ENCODE results near the gene DAB2. TPM values are rescaled to one million over a fixed set of nuclear protein-coding genes. Genes with fewer than 3 reads are reported as not detected.
"Not testable (repeated sequence)": the region's sequence is repeated elsewhere in the genome, so short reads cannot be mapped to it uniquely, and the experiment has no call there.

DAB2 gene
- total RNA-seq, 1 donor from 2014 or later, result 164 TPM

DNA sequence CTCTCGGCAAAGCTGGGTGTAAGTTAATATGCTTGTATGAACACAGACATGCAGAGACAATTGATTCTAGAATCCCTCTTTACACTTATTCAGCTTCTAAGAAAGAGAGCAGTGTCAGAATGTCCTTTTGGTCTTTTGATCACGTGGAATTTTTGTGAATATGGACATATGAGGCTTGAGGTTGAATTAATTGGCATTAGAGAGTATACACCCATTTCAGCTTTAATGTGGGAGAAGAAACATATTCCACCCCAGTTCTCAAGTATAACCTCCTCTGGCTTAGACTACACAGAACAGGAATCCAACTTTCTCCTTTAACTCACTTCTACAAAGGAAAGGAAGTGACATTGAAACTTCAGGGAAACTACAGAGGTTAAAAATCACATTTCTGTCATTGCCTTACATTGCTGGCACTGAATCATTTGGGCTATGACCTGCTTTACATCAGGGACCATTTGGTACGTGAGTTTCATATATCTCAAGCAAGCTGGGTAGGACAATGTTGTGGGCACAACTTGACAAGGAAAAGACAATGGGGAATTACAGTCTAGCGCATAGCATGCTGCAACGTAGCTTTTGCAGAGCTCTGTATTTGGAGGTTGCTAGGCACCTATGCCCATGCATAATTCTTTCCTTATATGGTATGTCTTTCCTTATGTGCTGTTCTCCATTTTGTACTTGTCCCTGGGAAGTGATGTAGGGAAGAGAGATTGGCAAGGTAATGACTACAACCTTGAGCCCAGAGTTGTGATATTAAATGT is 19.5 kb downstream of the DAB2 start:
- TF ChIP-seq, protein P1, sequence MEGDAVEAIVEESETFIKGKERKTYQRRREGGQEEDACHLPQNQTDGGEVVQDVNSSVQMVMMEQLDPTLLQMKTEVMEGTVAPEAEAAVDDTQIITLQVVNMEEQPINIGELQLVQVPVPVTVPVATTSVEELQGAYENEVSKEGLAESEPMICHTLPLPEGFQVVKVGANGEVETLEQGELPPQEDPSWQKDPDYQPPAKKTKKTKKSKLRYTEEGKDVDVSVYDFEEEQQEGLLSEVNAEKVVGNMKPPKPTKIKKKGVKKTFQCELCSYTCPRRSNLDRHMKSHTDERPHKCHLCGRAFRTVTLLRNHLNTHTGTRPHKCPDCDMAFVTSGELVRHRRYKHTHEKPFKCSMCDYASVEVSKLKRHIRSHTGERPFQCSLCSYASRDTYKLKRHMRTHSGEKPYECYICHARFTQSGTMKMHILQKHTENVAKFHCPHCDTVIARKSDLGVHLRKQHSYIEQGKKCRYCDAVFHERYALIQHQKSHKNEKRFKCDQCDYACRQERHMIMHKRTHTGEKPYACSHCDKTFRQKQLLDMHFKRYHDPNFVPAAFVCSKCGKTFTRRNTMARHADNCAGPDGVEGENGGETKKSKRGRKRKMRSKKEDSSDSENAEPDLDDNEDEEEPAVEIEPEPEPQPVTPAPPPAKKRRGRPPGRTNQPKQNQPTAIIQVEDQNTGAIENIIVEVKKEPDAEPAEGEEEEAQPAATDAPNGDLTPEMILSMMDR (IDR thresholded peaks at IDR 0.05), result no peak
- DNase-seq, result no peak
- intact Hi-C loops (cut with DNase I), result no loop called here
- Histone ChIP-seq H3K36me3 (no peaks in the 10 kb centered on the region), H3K4me1 (peaks cover 51% of the 10 kb centered on the region), H3K4me3 (no peak overlapping the region), H3K9me3 (no peaks in the 10 kb centered on the region), H3K27me3 (ENCODE audit: low read depth) (no peaks in the 10 kb centered on the region), H3K27ac (no peak overlapping the region)
- ATAC-seq, result peak; percentile 26 to 35

DNA sequence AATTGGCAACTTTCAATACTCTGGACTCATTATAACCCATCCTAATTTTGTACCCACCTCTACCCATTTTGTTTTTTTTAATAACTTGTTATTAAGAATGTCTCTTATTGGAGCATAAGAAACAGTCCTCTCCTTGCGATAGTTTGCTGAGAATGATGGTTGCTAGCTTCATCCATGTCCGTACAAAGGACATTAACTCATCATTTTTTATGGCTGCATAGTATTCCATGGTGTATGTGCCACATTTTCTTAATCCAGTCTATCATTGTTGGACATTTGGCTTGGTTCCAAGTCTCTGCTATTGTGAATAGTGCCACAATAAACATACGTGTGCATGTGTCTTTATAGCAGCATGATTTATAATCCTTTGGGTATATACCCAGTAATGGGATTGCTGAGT is 21.0 kb downstream of the DAB2 start:
- H3K27ac ChIP-seq; ATAC-seq; H3K27me3 ChIP-seq (ENCODE audit: low read depth); H3K4me3 ChIP-seq; intact Hi-C loops (cut with DNase I); H3K9me3 ChIP-seq; DNase-seq; H3K36me3 ChIP-seq: not testable (repeated sequence)
- H3K4me1 ChIP-seq, result peaks cover 51% of the 10 kb centered on the region

DNA sequence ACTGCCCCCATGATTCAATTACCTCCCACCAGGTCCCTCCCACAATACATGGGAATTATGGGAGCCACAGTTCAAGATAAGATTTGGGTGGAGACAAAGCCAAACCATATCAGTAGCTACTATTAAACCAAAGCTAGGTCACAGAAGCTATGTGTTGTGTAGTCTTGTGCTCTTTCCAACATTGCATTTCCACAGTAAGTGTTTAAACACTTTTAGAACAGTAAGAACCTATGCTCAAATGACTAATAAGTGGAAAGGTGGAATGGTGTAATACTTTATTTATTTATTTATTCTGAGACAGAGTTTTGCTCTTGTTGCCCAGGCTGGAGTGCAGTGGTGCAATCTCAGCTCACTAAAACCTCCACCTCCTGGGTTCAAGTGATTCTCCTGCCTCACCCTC is 22.6 kb downstream of the DAB2 start:
- H3K36me3 ChIP-seq; DNase-seq; H3K9me3 ChIP-seq; intact Hi-C loops (cut with DNase I); H3K27me3 ChIP-seq (ENCODE audit: low read depth); ATAC-seq; H3K27ac ChIP-seq; H3K4me3 ChIP-seq: not testable (repeated sequence)
- peaks cover 54% of the 10 kb centered on the region for H3K4me1 ChIP-seq

DNA sequence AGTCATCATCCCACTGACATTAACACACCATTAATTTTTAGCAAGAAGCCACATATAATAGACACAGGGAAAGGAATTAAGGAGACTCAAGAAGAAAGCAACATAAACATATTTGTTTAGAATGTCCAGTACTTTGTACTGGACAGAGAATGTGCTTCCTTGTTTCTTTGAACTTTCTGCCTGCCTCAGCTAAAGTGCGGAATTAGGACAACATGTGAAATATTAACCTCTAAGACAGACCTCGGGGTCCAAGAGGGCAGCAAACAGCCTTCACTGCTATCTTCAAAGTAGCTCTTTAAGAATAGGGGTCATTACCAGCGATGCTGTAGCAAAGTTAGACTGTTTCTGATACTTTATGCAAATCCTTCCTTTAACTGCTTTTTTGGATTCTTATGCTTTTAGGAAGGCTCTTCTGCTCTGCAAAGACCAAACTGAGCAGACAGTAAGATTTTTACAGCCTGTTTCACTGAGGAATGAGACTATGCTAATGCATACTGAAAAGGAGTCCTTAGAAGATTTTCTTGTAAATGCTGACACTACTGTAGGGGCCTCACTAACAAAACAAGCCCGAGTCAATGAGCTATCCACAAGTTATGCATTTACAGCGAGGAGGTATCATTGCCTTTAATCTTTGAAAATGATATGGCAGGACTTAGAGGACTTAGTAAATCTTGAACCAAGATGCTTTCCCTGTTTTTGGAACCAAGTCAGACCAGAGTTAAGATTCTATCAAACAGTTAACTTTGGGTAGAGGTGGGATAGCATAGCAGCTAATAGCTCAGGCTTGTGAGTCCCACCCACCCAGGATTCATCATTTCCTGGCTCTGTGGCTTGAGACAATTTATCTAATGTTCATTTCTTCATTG is 23.8 kb downstream of the DAB2 start:
- Histone ChIP-seq H3K27ac (peak overlapping the region; percentile 74), H3K4me1 (peaks cover 61% of the 10 kb centered on the region), H3K4me3 (no peak overlapping the region), H3K27me3 (ENCODE audit: low read depth) (no peaks in the 10 kb centered on the region), H3K36me3 (no peaks in the 10 kb centered on the region), H3K9me3 (no peaks in the 10 kb centered on the region)
- ATAC-seq (no peak), DNase-seq (no peak)
- TF ChIP-seq, protein P1 (IDR thresholded peaks at IDR 0.05), result no peak
- intact Hi-C loops (cut with DNase I), result no loop called here

DNA sequence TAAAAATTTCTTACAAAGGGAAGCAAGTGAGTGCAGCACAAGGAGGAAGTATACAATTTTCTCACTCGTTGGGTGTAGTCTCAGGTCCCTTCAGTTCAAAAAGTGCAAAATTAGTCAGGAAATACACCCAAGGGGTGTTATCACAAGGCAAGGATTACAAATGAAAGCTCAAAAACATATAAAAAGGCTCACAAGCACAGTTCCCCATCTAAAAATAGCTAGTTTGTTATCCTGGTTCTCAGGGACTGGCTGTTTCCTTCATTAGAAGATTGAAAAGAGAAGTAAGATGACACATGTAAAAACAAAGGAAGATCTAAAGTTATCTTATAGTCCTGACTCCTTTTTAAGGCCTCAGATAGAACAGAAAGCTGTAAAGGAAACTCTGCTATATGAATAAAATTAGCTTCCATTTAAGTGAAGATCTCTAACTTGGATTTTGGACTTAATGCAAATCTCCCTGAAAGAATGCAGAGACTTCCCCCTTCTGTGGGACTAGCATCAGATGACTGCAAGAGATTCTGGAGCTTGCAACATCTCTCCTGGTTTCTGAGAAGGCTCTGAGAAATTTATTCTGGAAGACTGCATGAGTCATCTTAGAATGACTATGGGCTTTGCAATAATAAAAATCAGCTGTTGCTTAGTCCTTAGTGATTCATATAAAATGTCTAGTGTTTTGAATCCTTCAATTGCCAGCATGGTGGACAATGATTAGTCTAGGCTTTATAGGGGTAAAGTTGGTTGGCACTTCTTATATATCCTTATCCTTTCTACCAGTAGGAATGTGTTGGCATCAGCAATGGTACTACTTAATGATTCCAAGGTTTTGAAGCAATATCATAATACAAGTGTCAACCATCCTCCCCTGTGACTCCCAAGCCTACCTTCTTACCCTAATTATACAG is 25.4 kb downstream of the DAB2 start:
- TF ChIP-seq, protein P1 (IDR thresholded peaks at IDR 0.05), result no peak
- intact Hi-C loops (cut with DNase I), result no loop called here
- peaks cover 71% of the 10 kb centered on the region for H3K4me1 ChIP-seq
- no peaks in the 10 kb centered on the region for H3K27me3 ChIP-seq (ENCODE audit: low read depth)
- H3K36me3 ChIP-seq, result no peaks in the 10 kb centered on the region
- H3K27ac ChIP-seq, result peak overlapping the region; percentile 74
- no peaks in the 10 kb centered on the region for H3K9me3 ChIP-seq
- ATAC-seq, result peak; percentile 76
- no peak overlapping the region for H3K4me3 ChIP-seq
- DNase-seq, result no peak

DNA sequence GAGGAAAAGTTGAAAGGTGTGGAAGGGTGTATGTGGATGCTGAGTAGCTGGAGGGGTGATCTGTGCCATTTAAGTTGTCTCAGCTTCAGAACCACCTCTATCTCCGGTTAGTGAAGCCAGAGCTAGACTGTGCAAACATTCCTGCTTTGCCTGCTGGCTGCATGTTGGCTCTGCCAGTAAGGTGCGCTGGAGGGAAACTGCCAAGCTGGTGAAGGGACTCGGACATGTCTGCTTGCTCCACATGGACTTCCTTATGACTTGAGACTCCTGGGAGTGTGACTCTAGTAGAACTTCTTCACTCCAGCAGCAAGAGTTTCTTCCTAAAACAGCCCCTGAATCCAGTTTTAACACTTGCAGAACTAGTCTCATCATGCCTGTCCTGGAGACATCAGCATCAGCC is 27.9 kb downstream of the DAB2 start:
- DNase-seq (no peak), ATAC-seq (no peak)
- Histone ChIP-seq H3K4me1 (peaks cover 59% of the 10 kb centered on the region), H3K27ac (no peak overlapping the region), H3K36me3 (peaks cover 25% of the 10 kb centered on the region), H3K4me3 (no peak overlapping the region), H3K9me3 (no peaks in the 10 kb centered on the region), H3K27me3 (ENCODE audit: low read depth) (no peaks in the 10 kb centered on the region)
- intact Hi-C loops (cut with DNase I), result no loop called here
- TF ChIP-seq, protein P1 (IDR thresholded peaks at IDR 0.05), result no peak
